ENCODE results near the gene MKRN2OS. TPM values are rescaled to one million over a fixed set of nuclear protein-coding genes. Genes with fewer than 3 reads are reported as not detected.

The MKRN2OS gene
- total and polyA plus RNA-seq, 10 of the 15 experiments (the other 5 are each of a cell fraction or from before 2014, with no cell fraction given) = 0.20 to 1.0 (median 0.40) TPM; not detected in 4

DNA sequence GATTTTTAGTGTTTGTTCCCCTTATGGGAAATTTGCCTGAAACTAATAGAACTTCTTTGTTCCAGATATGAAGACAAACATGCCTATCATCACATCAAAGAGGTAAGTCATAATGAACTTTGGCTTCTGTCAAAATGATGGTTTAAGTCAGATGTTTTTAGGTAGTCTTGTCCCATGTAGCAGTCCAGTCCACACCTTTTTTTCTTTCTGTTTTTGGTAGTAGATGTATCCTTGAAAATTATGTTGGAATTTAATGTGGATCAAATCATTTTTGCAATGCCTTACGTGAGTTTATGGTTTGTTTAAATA is 48.9 kb downstream of the MKRN2OS start (continued):
- no peak for TF ChIP-seq ZBTB40 (IDR thresholded peaks at IDR 0.05; ENCODE audit: borderline replicate concordance)
- no peak for TF ChIP-seq EP300 (IDR thresholded peaks at IDR 0.05; ENCODE audit: borderline replicate concordance in 1 of 2, control insufficient read depth in 1 of 2, low read depth in 2 of 2, low read length in 2 of 2)
- no peak for TF ChIP-seq SP1 (IDR thresholded peaks at IDR 0.05; ENCODE audit: low read depth, low read length)

DNA sequence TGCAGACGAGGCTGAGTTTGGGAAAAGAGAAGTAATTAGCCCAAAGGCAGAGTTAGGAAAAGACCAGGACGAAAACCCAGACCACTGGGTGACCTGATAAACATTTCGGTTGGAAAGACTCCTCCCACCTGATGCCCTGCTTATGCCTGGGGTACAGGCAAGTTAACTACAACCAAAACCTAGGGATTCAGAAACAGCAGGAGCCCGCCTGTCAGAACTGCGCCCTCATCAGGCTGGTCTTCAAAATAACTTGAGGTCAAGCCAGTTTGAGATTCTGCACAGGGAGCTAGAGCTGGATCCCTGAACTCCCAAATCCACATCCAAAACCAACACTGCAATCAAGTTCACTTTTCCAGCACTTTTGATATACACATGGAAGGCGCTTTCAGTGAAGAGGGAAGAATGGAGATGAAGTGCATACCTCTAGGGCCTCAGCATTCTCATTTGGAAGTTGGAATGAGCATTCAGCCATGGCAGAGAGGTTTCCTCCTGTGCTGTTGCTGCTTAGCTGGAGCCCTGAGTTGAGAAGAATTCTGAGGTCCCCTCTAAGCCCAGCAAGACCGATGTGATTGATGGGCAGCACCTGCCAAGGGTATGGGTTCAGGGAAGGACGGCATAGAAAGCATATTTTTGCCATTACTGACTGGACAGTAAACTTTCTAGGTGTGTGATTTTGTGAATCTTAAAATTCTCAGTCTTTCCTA is 49.4 kb downstream of the MKRN2OS start:
- ChIA-PET SMC1A (ENCODE audit: uncharacterized antibody, unreplicated experiment) (interaction anchor here (1.7 kb wide), 1 partner anchor 11 kb away, joined by 6 read pairs; the partner anchor contains the start of gene TSEN2), RAD21 (ENCODE audit: unreplicated experiment) (no interaction called here), CTCF (interaction anchor here (2.2 to 2.8 kb wide), 2 partner anchors 12 to 16 kb away, joined by 9 to 12 read pairs; partner anchors contain the start of gene TSEN2), POLR2A (no interaction called here)
- no peaks in the 10 kb centered on the region for H3K9me3 ChIP-seq (replicated peaks; ENCODE audit: control insufficient read depth, insufficient read depth, low read length)
- H3K4me3 ChIP-seq = no peak overlapping the region
- DNase-seq (ENCODE audit: low read depth, low spot score) = no peak
- FAIRE-seq = no peak
- intact Hi-C loops (cut with micrococcal nuclease; ENCODE audit: unreplicated experiment) = no loop called here
- H2AFZ ChIP-seq (ENCODE audit: control insufficient read depth, low read depth, low read length) = no peak overlapping the region
- 90% methylated on average over 8 of the region's 8 CpGs for WGBS (ENCODE audit: insufficient coverage, insufficient replicate concordance, low lambda C conversion rate, missing lambda C conversion rate)
- H3K9ac ChIP-seq (ENCODE audit: control insufficient read depth, insufficient read depth, low read length) = no peak overlapping the region
- H3K4me1 ChIP-seq (ENCODE audit: control insufficient read depth, insufficient read depth, low read length) = no peaks in the 10 kb centered on the region
- no peak for ATAC-seq
- no peaks in the 10 kb centered on the region for H3K27me3 ChIP-seq (replicated peaks in 1 of 2; ENCODE audit: control insufficient read depth in 2 of 2, insufficient read depth in 2 of 2, low read length in 1 of 2)
- H4K20me1 ChIP-seq (ENCODE audit: control insufficient read depth, insufficient read depth) = no peaks in the 10 kb centered on the region
- no TSS peak for BruUV-seq (replicated peaks)
- no peak overlapping the region for H3K4me2 ChIP-seq (ENCODE audit: control insufficient read depth, insufficient read depth)
- no peak for TF ChIP-seq CBX5 (IDR thresholded peaks at IDR 0.05; ENCODE audit: low read depth)
- 0 out of 6 replicates have a peak, but pooled peaks of 1 of the 3 experiments have one; percentile 14 for TF ChIP-seq CTCF (IDR thresholded peaks at IDR 0.05 in 2 of 3, conservative IDR thresholded peaks at IDR 0.05 in 1 of 3; ENCODE audit: control insufficient read depth in 2 of 3, extremely low read depth in 1 of 3, insufficient read depth in 1 of 3, low read depth in 3 of 3, low read length in 3 of 3)
- H3K79me2 ChIP-seq (ENCODE audit: control insufficient read depth, insufficient read depth, low read length) = no peaks in the 10 kb centered on the region
- H3K27ac ChIP-seq (ENCODE audit: control insufficient read depth, insufficient read depth) = no peak overlapping the region
- H3K36me3 ChIP-seq (ENCODE audit: control insufficient read depth in 2 of 2, insufficient read depth in 2 of 2, low read length in 1 of 2) = peaks cover 3 to 10% of the 10 kb centered on the region in 2 experiments
- in situ Hi-C loops (cut with MboI) = no loop called here
